Activated CD4-positive, alpha-beta T cell treated with anti-CD3 and anti-CD28 coated beads, Interleukin-2, amount 10 ng/mL, durations not matched to agents 24 days and 14 days (primary cell): ENCODE results near the gene TRIM14. TPM values are rescaled to one million over a fixed set of nuclear protein-coding genes. Genes with fewer than 3 reads are reported as not detected.
A peak's percentile ranks its signal among the peaks of the same experiment; 100 is the strongest.

ENCODE experiments used
- DNase-seq: peaks from one replicate; pipeline ENCODE4 v3.0.0; 2022
- H3K27ac Mint-ChIP-seq: one replicate; pipeline ENCODE4 v1.8.0; 2022; ENCODE audit warnings: mild to moderate bottlenecking, mixed read lengths
- H3K27me3 Mint-ChIP-seq: one replicate; pipeline ENCODE4 v1.8.0; 2022; ENCODE audit warnings: mixed read lengths
- H3K36me3 Mint-ChIP-seq: one replicate; pipeline ENCODE4 v1.8.0; 2022; ENCODE audit warnings: low read depth, mild to moderate bottlenecking, mixed read lengths
- H3K4me1 Mint-ChIP-seq: one replicate; pipeline ENCODE4 v1.8.0; 2021; ENCODE audit warnings: mixed read lengths
- H3K4me3 Mint-ChIP-seq: one replicate; pipeline ENCODE4 v1.8.0; 2022; ENCODE audit warnings: mild to moderate bottlenecking, moderate library complexity, mixed read lengths
- H3K9me3 Mint-ChIP-seq: one replicate; pipeline ENCODE4 v1.8.0; 2021; ENCODE audit warnings: mixed read lengths
- intact Hi-C: fragments of 100-400 bp; cut with micrococcal nuclease; formaldehyde crosslinking; loops from one replicate; pipeline ENCODE4 v1.15.1; 2023
- total RNA-seq: library from RNA; stranded (reverse); gene quantifications from 2 replicates; pipeline ENCODE4 v1.2.3, GENCODE V29; 2022

The TRIM14 gene
- total RNA-seq, 1 donor from 2014 or later: 47.8 TPM

- Mint-ChIP-seq H3K9me3 (no peaks in the 10 kb centered on the region), H3K27me3 (peaks cover 2% of the 10 kb centered on the region), H3K27ac (no peak overlapping the region), H3K4me3 (no peak overlapping the region), H3K4me1 (peaks cover 5% of the 10 kb centered on the region), H3K36me3 (no peaks in the 10 kb centered on the region)
- no peak for DNase-seq
- intact Hi-C loops: no loop called here
These were observed 30.4 kb upstream of the TRIM14 start for GRCh38 chr9:98149422-98149821.

- Mint-ChIP-seq H3K36me3 (no peaks in the 10 kb centered on the region), H3K27me3 (peaks cover 2% of the 10 kb centered on the region), H3K27ac (no peak overlapping the region), H3K4me3 (no peak overlapping the region), H3K4me1 (peaks cover 5% of the 10 kb centered on the region), H3K9me3 (no peaks in the 10 kb centered on the region)
- intact Hi-C loops: no loop called here
- DNase-seq: no peak
These were observed 29.5 kb upstream of the TRIM14 start for GRCh38 chr9:98148486-98148885.

GRCh38 chr9:98147582-98147981 lies 28.6 kb upstream of the TRIM14 start:
- no peak overlapping the region for H3K27ac Mint-ChIP-seq
- H3K9me3 Mint-ChIP-seq: no peaks in the 10 kb centered on the region
- H3K4me3 Mint-ChIP-seq: no peak overlapping the region
- peaks cover 2% of the 10 kb centered on the region for H3K27me3 Mint-ChIP-seq
- DNase-seq: no peak
- intact Hi-C loops: no loop called here
- H3K4me1 Mint-ChIP-seq: peaks cover 5% of the 10 kb centered on the region
- H3K36me3 Mint-ChIP-seq: no peaks in the 10 kb centered on the region

GRCh38 chr9:98146101-98146991 lies 27.3 kb upstream of the TRIM14 start:
- Mint-ChIP-seq H3K4me3 (no peak overlapping the region), H3K27ac (no peak overlapping the region), H3K36me3 (no peaks in the 10 kb centered on the region), H3K27me3 (peaks cover 2% of the 10 kb centered on the region), H3K9me3 (no peaks in the 10 kb centered on the region), H3K4me1 (peaks cover 5% of the 10 kb centered on the region)
- intact Hi-C loops: no loop called here
- DNase-seq: no peak

- no peaks in the 10 kb centered on the region for H3K9me3 Mint-ChIP-seq
- H3K4me3 Mint-ChIP-seq: no peak overlapping the region
- DNase-seq: no peak
- peaks cover 2% of the 10 kb centered on the region for H3K4me1 Mint-ChIP-seq
- no peaks in the 10 kb centered on the region for H3K27me3 Mint-ChIP-seq
- intact Hi-C loops: no loop called here
- no peak overlapping the region for H3K27ac Mint-ChIP-seq
- H3K36me3 Mint-ChIP-seq: no peaks in the 10 kb centered on the region
These were observed 25.6 kb upstream of the TRIM14 start for GRCh38 chr9:98144631-98145030.

- H3K4me3 Mint-ChIP-seq: no peak overlapping the region
- no peak for DNase-seq
- no peaks in the 10 kb centered on the region for H3K27me3 Mint-ChIP-seq
- peaks cover 2% of the 10 kb centered on the region for H3K4me1 Mint-ChIP-seq
- no peaks in the 10 kb centered on the region for H3K9me3 Mint-ChIP-seq
- intact Hi-C loops: no loop called here
- no peak overlapping the region for H3K27ac Mint-ChIP-seq
- no peaks in the 10 kb centered on the region for H3K36me3 Mint-ChIP-seq
These were observed 25.1 kb upstream of the TRIM14 start for GRCh38 chr9:98144076-98144475.

- H3K36me3 Mint-ChIP-seq: no peaks in the 10 kb centered on the region
- no peak overlapping the region for H3K27ac Mint-ChIP-seq
- intact Hi-C loops: no loop called here
- DNase-seq: no peak
- no peaks in the 10 kb centered on the region for H3K9me3 Mint-ChIP-seq
- H3K4me3 Mint-ChIP-seq: no peak overlapping the region
- H3K27me3 Mint-ChIP-seq: no peaks in the 10 kb centered on the region
- H3K4me1 Mint-ChIP-seq: no peaks in the 10 kb centered on the region
These were observed 24.0 kb upstream of the TRIM14 start for GRCh38 chr9:98142925-98143481.

- Mint-ChIP-seq H3K36me3 (no peaks in the 10 kb centered on the region), H3K4me1 (no peaks in the 10 kb centered on the region), H3K27ac (no peak overlapping the region), H3K4me3 (no peak overlapping the region), H3K9me3 (no peaks in the 10 kb centered on the region), H3K27me3 (no peaks in the 10 kb centered on the region)
- intact Hi-C loops: no loop called here
- no peak for DNase-seq
These were observed 23.3 kb upstream of the TRIM14 start for GRCh38 chr9:98142182-98142907.

GRCh38 chr9:98140503-98140902 lies 21.5 kb upstream of the TRIM14 start:
- DNase-seq: no peak
- no peaks in the 10 kb centered on the region for H3K27me3 Mint-ChIP-seq
- H3K27ac Mint-ChIP-seq: no peak overlapping the region
- intact Hi-C loops: no loop called here
- no peak overlapping the region for H3K4me3 Mint-ChIP-seq
- no peaks in the 10 kb centered on the region for H3K4me1 Mint-ChIP-seq
- no peaks in the 10 kb centered on the region for H3K36me3 Mint-ChIP-seq
- no peaks in the 10 kb centered on the region for H3K9me3 Mint-ChIP-seq

GRCh38 chr9:98136489-98136888 lies 17.5 kb upstream of the TRIM14 start:
- H3K9me3 Mint-ChIP-seq: no peaks in the 10 kb centered on the region
- H3K4me3 Mint-ChIP-seq: no peak overlapping the region
- H3K36me3 Mint-ChIP-seq: no peaks in the 10 kb centered on the region
- no peak for DNase-seq
- intact Hi-C loops: no loop called here
- peaks cover 4% of the 10 kb centered on the region for H3K4me1 Mint-ChIP-seq
- no peaks in the 10 kb centered on the region for H3K27me3 Mint-ChIP-seq
- no peak overlapping the region for H3K27ac Mint-ChIP-seq

- intact Hi-C loops: no loop called here
- Mint-ChIP-seq H3K9me3 (no peaks in the 10 kb centered on the region), H3K27ac (no peak overlapping the region), H3K27me3 (no peaks in the 10 kb centered on the region), H3K36me3 (no peaks in the 10 kb centered on the region), H3K4me3 (no peak overlapping the region), H3K4me1 (peaks cover 4% of the 10 kb centered on the region)
- DNase-seq: no peak
These were observed 16.9 kb upstream of the TRIM14 start for GRCh38 chr9:98135938-98136337.

- Mint-ChIP-seq H3K27me3 (no peaks in the 10 kb centered on the region), H3K9me3 (no peaks in the 10 kb centered on the region)
These were observed 16.5 kb upstream of the TRIM14 start for GRCh38 chr9:98135558-98135934.

GRCh38 chr9:98134702-98135557 lies 15.9 kb upstream of the TRIM14 start:
- intact Hi-C loops: no loop called here
- H3K36me3 Mint-ChIP-seq: no peaks in the 10 kb centered on the region
- H3K27me3 Mint-ChIP-seq: no peaks in the 10 kb centered on the region
- H3K9me3 Mint-ChIP-seq: no peaks in the 10 kb centered on the region
- peak overlapping the region; percentile 20 for H3K27ac Mint-ChIP-seq
- no peak overlapping the region for H3K4me3 Mint-ChIP-seq
- DNase-seq: no peak
- H3K4me1 Mint-ChIP-seq: peaks cover 4% of the 10 kb centered on the region

More at GRCh38 chr9:98135558-98135934, 16.5 kb upstream of the TRIM14 start:
- no peak overlapping the region for H3K27ac Mint-ChIP-seq
- intact Hi-C loops: no loop called here
- no peak for DNase-seq
- H3K4me3 Mint-ChIP-seq: no peak overlapping the region
- peaks cover 4% of the 10 kb centered on the region for H3K4me1 Mint-ChIP-seq
- H3K36me3 Mint-ChIP-seq: no peaks in the 10 kb centered on the region
